ENCODE data around the gene SCAMP5. TPM values are rescaled to one million over a fixed set of nuclear protein-coding genes. Genes with fewer than 3 reads are reported as not detected.

The SCAMP5 gene
- total RNA-seq, 4 donors from 2014 or later = 7.6 to 16.7 (median 10.1) TPM

DNA sequence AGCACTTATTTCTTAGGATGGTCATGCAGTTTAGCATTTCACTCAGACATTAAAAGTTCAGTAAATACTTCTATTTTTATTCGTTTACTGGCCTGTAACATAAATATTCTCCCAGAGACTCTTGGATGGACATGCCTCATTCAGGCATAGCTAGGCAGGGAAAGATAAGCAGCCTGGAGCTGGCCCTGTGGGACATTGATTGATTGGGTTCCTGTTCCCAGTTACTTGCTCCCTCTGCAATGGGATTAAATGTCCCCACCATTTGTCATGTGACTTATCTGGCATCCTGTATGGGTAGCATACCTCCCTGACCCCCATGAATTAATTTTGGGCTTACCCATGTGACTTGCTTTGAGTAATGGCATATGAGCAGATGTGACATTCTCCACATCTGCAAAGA, 2.7 kb upstream of the SCAMP5 start:
- DNase-seq = no peak
- Histone ChIP-seq H3K36me3 (no peaks in the 10 kb centered on the region), H3K27me3 (no peaks in the 10 kb centered on the region), H3K4me3 (replicated peaks in 1 of 3) (no peak overlapping the region), H3K27ac (no peak overlapping the region), H3K4me1 (peaks cover 8 to 10% of the 10 kb centered on the region in 2 donors), H3K9me3 (no peaks in the 10 kb centered on the region)
- 38 to 57% methylated on average over 1 of the region's 1 CpG for WGBS, 2 donors
- no peak for TF ChIP-seq POLR2A (IDR thresholded peaks at IDR 0.05)
- TF ChIP-seq, protein P1, sequence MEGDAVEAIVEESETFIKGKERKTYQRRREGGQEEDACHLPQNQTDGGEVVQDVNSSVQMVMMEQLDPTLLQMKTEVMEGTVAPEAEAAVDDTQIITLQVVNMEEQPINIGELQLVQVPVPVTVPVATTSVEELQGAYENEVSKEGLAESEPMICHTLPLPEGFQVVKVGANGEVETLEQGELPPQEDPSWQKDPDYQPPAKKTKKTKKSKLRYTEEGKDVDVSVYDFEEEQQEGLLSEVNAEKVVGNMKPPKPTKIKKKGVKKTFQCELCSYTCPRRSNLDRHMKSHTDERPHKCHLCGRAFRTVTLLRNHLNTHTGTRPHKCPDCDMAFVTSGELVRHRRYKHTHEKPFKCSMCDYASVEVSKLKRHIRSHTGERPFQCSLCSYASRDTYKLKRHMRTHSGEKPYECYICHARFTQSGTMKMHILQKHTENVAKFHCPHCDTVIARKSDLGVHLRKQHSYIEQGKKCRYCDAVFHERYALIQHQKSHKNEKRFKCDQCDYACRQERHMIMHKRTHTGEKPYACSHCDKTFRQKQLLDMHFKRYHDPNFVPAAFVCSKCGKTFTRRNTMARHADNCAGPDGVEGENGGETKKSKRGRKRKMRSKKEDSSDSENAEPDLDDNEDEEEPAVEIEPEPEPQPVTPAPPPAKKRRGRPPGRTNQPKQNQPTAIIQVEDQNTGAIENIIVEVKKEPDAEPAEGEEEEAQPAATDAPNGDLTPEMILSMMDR (IDR thresholded peaks at IDR 0.05) = no peak
- intact Hi-C loops (cut with DNase I) = no loop called here

DNA sequence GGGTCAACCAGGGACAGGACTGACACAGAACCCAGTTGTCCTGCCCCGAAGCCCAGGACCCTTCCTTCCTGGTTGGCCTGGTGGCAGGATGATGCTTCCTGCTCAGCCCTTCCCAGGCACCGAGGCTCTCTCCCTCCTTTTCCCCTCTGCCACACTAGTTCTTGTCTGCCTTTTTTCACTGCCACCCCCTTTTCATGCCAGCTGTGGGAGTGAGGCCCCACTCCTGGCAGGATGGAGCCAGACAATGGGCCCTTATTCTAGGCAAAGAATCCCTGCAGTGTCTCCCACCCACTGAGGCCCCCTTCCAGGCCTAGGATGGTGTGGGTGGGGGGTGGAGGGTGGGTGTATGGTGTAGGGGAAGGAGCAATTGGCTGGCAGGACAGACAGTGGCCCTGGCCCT, 1.1 kb upstream of the SCAMP5 start:
- WGBS, 2 donors = 64 to 73% methylated on average over 2 of the region's 2 CpGs
- TF ChIP-seq, protein P1 (IDR thresholded peaks at IDR 0.05) = no peak
- no peak for TF ChIP-seq POLR2A (IDR thresholded peaks at IDR 0.05)
- H3K4me1 ChIP-seq = peaks cover 8 to 10% of the 10 kb centered on the region in 2 donors
- DNase-seq = no peak
- H3K36me3 ChIP-seq = no peaks in the 10 kb centered on the region
- no peaks in the 10 kb centered on the region for H3K9me3 ChIP-seq
- no peak overlapping the region for H3K4me3 ChIP-seq (replicated peaks in 1 of 3)
- H3K27ac ChIP-seq = no peak overlapping the region
- no peaks in the 10 kb centered on the region for H3K27me3 ChIP-seq
- intact Hi-C loops (cut with DNase I) = no loop called here

DNA sequence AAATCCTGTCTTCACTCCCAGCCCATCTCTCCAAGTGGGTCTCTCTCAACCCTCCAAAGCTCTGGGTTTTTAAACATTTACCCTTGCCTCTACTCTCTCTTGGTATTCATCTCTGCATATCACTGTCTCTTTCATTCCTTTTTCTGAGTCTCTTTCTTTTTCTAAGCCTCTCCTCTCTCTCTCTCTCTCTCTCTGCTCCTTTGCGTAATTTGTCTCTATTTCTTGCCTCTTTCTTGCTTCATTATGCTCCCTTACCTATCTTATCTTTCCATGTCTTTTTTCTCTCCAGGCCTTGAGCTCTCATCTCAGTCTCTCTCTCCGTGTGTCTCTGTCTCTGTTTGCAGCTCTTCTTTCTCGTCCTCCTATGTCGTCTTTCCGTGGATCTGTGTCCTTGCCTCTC, 678 bp upstream of the SCAMP5 start:
- Histone ChIP-seq H3K4me1 (peaks cover 8 to 10% of the 10 kb centered on the region in 2 donors), H3K36me3 (no peaks in the 10 kb centered on the region), H3K4me3 (replicated peaks in 1 of 3) (no peak overlapping the region), H3K27me3 (no peaks in the 10 kb centered on the region), H3K9me3 (no peaks in the 10 kb centered on the region), H3K27ac (no peak overlapping the region)
- intact Hi-C loops (cut with DNase I) = no loop called here
- 45 to 50% methylated on average over 5 of the region's 5 CpGs for WGBS, 2 donors
- no peak for DNase-seq
- TF ChIP-seq, protein P1 (IDR thresholded peaks at IDR 0.05) = no peak
- no peak for TF ChIP-seq POLR2A (IDR thresholded peaks at IDR 0.05)

DNA sequence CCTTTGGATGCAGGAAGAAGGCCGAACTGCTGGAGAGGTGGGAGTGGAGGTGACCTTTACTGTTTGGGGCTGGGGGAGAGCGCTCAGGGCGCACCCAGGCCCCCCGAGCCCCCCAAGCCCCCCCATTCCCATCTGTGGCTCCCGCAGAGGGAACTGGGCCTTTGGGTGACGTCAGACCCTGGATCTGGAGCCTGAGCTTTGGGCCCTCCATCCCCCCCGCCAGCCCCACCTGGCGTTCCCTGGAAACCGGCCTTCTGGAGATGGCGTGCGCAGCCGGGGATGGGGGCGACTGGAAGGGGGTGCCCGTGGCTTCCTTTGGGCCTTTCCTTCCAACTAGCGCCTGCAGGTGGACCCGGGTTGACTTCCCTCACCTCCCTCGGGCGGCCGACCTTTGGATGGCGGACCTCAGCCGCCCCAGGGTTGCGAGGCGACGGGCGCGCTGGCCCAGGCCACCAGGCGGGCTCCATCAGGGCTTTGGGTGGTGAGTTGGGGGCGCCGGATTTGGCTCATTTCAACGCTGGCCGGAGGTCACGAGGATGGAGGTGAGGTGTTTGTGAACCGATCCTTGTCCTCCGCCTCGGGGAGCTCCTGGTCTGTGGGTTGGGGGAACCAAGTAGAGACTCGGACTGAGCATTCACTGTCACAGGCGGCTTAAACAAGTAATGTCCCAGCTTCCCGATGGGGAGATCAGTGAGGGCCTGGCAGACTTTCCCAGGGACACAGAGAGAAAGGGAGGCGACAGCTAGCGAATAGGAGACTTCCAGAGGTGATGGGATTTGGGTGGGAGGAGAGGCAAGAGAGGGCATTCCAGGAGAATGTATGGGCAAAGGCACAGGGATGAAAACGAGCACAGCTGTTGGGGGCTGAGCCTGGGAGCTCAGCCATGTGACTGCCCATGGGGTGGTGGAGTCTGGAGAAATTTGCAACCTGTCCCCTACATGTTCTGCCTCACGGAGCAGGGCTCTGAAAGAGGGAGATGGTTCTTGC, 709 bp downstream of the SCAMP5 start:
- Histone ChIP-seq H3K4me3 (replicated peaks in 1 of 3) (peak overlapping the region; percentile 48 to 82 (median 56)), H3K9me3 (no peaks in the 10 kb centered on the region), H3K27ac (no peak overlapping the region), H3K27me3 (no peaks in the 10 kb centered on the region), H3K4me1 (peaks cover 8 to 10% of the 10 kb centered on the region in 2 donors), H3K36me3 (no peaks in the 10 kb centered on the region)
- intact Hi-C loops (cut with DNase I) = no loop called here
- TF ChIP-seq, protein P1 (IDR thresholded peaks at IDR 0.05) = no peak
- no peak for TF ChIP-seq POLR2A (IDR thresholded peaks at IDR 0.05)
- 17 to 25% methylated on average over 13 to 28 of the region's 42 CpGs for WGBS, 2 donors
- DNase-seq = peak; percentile 23 to 39

DNA sequence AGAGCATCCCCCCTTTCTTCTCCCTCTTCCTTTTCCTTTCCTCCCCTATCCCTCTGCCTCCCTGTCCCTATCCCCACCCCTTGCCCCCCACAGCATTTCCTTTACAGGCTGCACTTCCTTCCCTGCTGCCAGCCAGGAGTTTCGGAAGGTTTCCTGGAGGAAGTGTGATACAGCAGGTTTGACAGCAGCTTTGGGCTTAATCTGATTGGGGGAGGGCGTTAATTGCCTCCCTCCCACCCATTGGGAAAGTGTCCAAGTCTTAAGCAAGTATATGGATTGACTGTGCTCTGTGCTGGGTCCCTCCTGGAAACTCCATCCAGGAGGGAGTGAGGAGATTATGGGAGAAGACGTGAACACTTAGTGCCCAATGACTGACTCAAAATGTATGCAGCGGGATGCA, 1.8 kb downstream of the SCAMP5 start:
- Histone ChIP-seq H3K27me3 (no peaks in the 10 kb centered on the region), H3K27ac (no peak overlapping the region), H3K4me1 (peaks cover 8 to 10% of the 10 kb centered on the region in 2 donors), H3K9me3 (no peaks in the 10 kb centered on the region), H3K4me3 (replicated peaks in 1 of 3) (no peak overlapping the region), H3K36me3 (no peaks in the 10 kb centered on the region)
- no peak for DNase-seq
- 70% methylated on average over 4 of the region's 4 CpGs for WGBS, 2 donors
- TF ChIP-seq POLR2A (IDR thresholded peaks at IDR 0.05) = no peak
- TF ChIP-seq, protein P1 (IDR thresholded peaks at IDR 0.05) = no peak
- intact Hi-C loops (cut with DNase I) = no loop called here
